Stimulated activated CD8-positive, alpha-beta memory T cell treated with anti-CD3 and anti-CD28 coated beads, Interleukin-15, amount 100 ng/mL, for 4 hours (primary cell): ENCODE results near the gene ACAP1.

ENCODE experiments used
- DNase-seq, 2 donors: peaks; one replicate each; pipeline ENCODE4 v3.0.0-alpha.2; 2020; ENCODE audit warnings: low read depth in 2 of 2

The ACAP1 gene

DNA sequence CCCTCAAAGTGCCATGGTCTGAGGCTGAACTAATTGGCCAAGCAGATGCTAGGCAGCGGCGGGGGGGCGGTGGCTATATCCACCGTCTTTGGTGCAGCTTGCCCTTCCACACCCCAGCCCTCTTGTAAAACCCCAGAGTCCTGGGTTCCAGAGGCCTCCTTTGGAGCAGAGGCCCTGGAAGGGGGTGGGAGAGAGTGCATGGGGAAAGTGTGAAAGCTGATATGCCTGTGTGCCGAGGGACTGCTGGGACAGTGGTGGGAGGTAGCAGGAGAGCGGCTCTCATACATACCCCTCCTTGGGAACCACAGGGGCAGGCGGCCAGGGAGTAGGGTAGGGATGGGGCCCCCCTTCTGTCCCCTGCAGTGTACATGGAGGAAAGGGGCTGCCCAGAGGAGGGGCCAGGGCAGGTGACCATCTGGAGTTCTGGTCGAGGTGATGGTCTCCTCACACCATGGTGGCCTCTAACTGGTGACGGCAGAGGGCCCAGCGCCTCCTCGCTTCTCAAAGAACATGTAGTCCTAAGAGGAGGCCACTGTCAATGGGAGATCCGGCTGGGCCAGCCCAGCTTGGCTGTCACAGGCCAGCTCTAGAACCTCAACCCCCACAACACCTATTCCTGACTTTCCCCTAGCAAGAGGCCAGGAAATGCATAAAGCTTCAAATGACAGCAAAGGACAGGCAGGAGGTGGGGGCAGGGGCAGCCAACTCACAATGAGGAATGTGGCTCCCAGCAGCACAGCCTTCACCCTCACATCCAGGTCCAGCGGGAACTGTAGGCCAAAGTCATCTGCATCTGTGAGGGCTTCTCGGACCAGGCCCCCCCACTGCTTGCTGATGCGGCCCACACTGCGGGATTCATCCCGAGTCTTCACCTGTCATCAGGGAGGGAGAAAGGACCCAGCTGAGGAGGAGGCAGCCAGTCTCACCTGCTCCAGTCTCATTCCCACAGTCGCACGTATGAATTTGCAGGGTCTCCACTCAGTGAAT, 53.9 kb downstream of the ACAP1 start:
- no peak for DNase-seq

- DNase-seq = no peak
These were observed 55.0 kb downstream of the ACAP1 start for GRCh38 chr17:7391307-7391706.

DNA sequence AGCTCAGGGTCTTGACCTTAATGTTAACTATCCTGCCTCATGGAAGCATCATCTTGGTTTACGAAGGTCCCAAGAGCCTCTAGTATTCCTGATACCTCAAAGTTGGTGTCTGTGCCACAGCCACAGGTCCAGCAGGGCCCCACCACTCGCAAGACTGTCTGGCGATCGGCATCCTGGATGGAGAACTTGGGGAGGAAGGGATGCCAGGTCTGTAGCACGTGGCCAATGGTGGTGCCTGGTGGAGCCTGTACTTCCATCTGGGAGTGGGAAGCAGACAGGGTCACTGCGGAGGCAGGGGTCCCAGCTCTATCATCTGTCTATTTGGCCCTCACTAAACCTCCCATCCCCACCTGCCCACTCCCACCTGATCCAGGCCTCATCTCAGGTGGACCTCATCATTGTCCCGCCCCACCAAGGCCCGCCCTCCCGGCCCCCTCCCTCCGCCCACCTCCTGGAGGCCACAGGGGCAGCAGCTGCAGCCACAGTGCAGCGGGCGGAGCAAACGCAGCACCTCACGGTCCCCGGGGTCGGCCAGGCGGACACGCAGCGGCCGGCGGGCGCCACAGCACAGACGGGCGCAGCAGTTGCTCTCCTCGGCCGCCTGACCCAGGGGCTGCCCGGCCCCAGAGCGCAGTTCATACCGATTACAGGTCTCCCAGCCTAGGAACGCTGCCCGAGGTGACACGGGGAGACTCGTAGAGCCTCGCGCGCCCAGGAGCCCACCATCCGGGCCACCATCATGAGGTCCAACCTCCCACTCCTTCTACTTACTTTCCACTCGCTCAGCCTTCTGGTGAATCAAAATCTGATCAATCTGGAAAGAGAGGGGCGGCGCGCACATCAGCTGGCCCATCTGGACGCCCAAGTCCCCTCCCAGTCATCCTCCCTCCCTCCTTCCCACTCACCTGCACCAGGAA, 56.6 kb downstream of the ACAP1 start:
- no peak for DNase-seq

GRCh38 chr17:7393613-7394451, 57.5 kb downstream of the ACAP1 start:
- DNase-seq = peak in 1 of 2 donors; percentile 36

GRCh38 chr17:7394452-7395191, 58.3 kb downstream of the ACAP1 start, which contains the start of gene PLSCR3:
Gene PLSCR3 (minus strand): TSS chr17:7394525. CDS start chr17:7394110, 415 bp downstream.
- peak; percentile 58 to 75 for DNase-seq

DNA sequence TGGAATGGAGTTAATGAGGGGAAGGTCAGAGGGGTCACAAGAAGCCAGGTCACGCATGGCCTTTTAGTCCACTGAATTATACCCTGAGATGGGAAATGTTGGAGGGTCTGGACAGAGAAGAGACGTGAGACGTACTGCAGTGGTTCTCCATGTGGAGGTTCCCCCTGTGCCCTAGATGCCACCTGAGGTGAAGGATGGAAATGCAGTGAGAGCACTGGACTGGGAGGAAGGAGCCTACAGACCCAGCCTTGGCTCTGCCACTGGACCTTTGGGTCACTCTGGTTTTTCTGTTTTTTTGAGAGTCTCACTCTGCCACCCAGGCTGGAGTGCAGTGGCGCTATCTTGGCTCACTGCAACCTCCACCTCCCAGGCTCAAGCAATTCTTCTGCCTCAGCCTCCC, 59.8 kb downstream of the ACAP1 start:
- no peak for DNase-seq

DNA sequence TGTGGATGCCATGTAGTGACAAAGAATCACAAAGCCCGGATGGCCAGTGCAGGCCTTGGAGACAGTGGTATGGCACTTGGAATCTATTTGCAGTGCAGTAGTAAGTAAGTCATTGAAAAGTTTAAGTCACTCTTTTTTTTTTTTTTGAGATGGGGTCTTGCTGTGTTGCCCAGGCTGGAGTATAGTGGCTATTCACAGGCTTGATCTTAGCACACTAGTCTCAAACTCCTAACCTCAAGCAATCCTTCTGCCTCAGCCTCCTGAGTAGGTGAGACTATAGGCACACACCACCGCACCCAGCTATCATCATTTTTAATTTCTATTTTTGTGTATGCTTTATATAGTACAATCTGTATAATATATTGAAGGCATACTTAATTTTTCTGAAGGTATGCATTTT, 62.3 kb downstream of the ACAP1 start:
- DNase-seq = no peak
